Fibroblast of peridontal ligament (primary cell): ENCODE data around the gene TRRAP.

ENCODE experiments used
- DNase-seq: peaks from one replicate; pipeline ENCODE4 v3.0.0-alpha.2; 2010; ENCODE audit errors: extremely low read depth

TRRAP gene

GRCh38 chr7:98946389-98946788 is 68.1 kb downstream of the TRRAP start:
- DNase-seq: no peak

GRCh38 chr7:98949336-98950044 is 71.2 kb downstream of the TRRAP start:
- no peak for DNase-seq

- DNase-seq: no peak
Observed at GRCh38 chr7:98955992-98956391, 77.7 kb downstream of the TRRAP start.

- no peak for DNase-seq
Observed at GRCh38 chr7:98956469-98956868, 78.1 kb downstream of the TRRAP start.

- DNase-seq: no peak
Observed at GRCh38 chr7:98956937-98957336, 78.6 kb downstream of the TRRAP start.

- no peak for DNase-seq
Observed at GRCh38 chr7:98957766-98958165, 79.4 kb downstream of the TRRAP start.

GRCh38 chr7:98958968-98959367 is 80.6 kb downstream of the TRRAP start:
- no peak for DNase-seq

GRCh38 chr7:98963305-98963704 is 85.0 kb downstream of the TRRAP start:
- no peak for DNase-seq

- no peak for DNase-seq
Observed at GRCh38 chr7:98964596-98964995, 86.3 kb downstream of the TRRAP start.

- no peak for DNase-seq
Observed at GRCh38 chr7:98968621-98969020, 90.3 kb downstream of the TRRAP start.

GRCh38 chr7:98969386-98969785 is 91.1 kb downstream of the TRRAP start:
- no peak for DNase-seq

- no peak for DNase-seq
Observed at GRCh38 chr7:98970016-98970615, 91.8 kb downstream of the TRRAP start.

GRCh38 chr7:98970805-98971204 is 92.5 kb downstream of the TRRAP start:
- DNase-seq: no peak

- no peak for DNase-seq
Observed at GRCh38 chr7:98974205-98974604, 95.9 kb downstream of the TRRAP start.

GRCh38 chr7:98974906-98975816 is 96.8 kb downstream of the TRRAP start:
- no peak for DNase-seq

GRCh38 chr7:98976396-98977185 is 98.3 kb downstream of the TRRAP start:
- DNase-seq: no peak

GRCh38 chr7:98978672-98979071 is 100.3 kb downstream of the TRRAP start:
- no peak for DNase-seq

- DNase-seq: no peak
Observed at GRCh38 chr7:98981701-98982100, 103.4 kb downstream of the TRRAP start.

GRCh38 chr7:98982686-98983085 is 104.4 kb downstream of the TRRAP start:
- no peak for DNase-seq

GRCh38 chr7:98984126-98984525 is 105.8 kb downstream of the TRRAP start:
- no peak for DNase-seq

GRCh38 chr7:98985406-98985805 is 107.1 kb downstream of the TRRAP start:
- DNase-seq: no peak

GRCh38 chr7:98985945-98986344 is 107.6 kb downstream of the TRRAP start:
- no peak for DNase-seq
